ENCODE results near the gene CISD2.

CISD2 gene

GRCh38 chr4:102824398-102824797 lies 44.4 kb upstream of the CISD2 start:
- H3K4me3 ChIP-seq (ENCODE audit: low read depth, low read length): peak overlapping the region; percentile 95
- peaks cover 26% of the 10 kb centered on the region for H3K79me2 ChIP-seq
- H3K36me3 ChIP-seq (ENCODE audit: control insufficient read depth, insufficient read depth, low read length): no peaks in the 10 kb centered on the region
- H2AFZ ChIP-seq: no peak overlapping the region
- H3K4me1 ChIP-seq: peaks cover 10% of the 10 kb centered on the region
- H3K27me3 ChIP-seq (ENCODE audit: control insufficient read depth, insufficient read depth, low read length): no peaks in the 10 kb centered on the region
- no peak overlapping the region for H3K27ac ChIP-seq
- peak overlapping the region; percentile 96 for H3K4me2 ChIP-seq (ENCODE audit: low read length)
- no peak for TF ChIP-seq CTCF (IDR thresholded peaks at IDR 0.05)
- no peaks in the 10 kb centered on the region for H3K9me3 ChIP-seq (ENCODE audit: control insufficient read depth, low read length)
- H3K9ac ChIP-seq: no peak overlapping the region

- H3K9me3 ChIP-seq (ENCODE audit: control insufficient read depth, low read length): no peaks in the 10 kb centered on the region
- H3K36me3 ChIP-seq (ENCODE audit: control insufficient read depth, insufficient read depth, low read length): no peaks in the 10 kb centered on the region
- TF ChIP-seq CTCF (IDR thresholded peaks at IDR 0.05): no peak
- peak overlapping the region; percentile 95 for H3K4me3 ChIP-seq (ENCODE audit: low read depth, low read length)
- H3K9ac ChIP-seq: no peak overlapping the region
- H3K27ac ChIP-seq: peak overlapping the region; percentile 100
- peaks cover 26% of the 10 kb centered on the region for H3K79me2 ChIP-seq
- peak overlapping the region; percentile 96 for H3K4me2 ChIP-seq (ENCODE audit: low read length)
- H3K4me1 ChIP-seq: peaks cover 4% of the 10 kb centered on the region
- H2AFZ ChIP-seq: no peak overlapping the region
- H3K27me3 ChIP-seq (ENCODE audit: control insufficient read depth, insufficient read depth, low read length): no peaks in the 10 kb centered on the region
These were observed 43.3 kb upstream of the CISD2 start for GRCh38 chr4:102825261-102826091.

GRCh38 chr4:102826105-102826889 lies 42.5 kb upstream of the CISD2 start:
- no peaks in the 10 kb centered on the region for H3K36me3 ChIP-seq (ENCODE audit: control insufficient read depth, insufficient read depth, low read length)
- peaks cover 26% of the 10 kb centered on the region for H3K79me2 ChIP-seq
- H3K27me3 ChIP-seq (ENCODE audit: control insufficient read depth, insufficient read depth, low read length): no peaks in the 10 kb centered on the region
- H3K4me2 ChIP-seq (ENCODE audit: low read length): peak overlapping the region; percentile 96
- H3K9me3 ChIP-seq (ENCODE audit: control insufficient read depth, low read length): no peaks in the 10 kb centered on the region
- no peak for TF ChIP-seq CTCF (IDR thresholded peaks at IDR 0.05)
- H3K4me3 ChIP-seq (ENCODE audit: low read depth, low read length): peak overlapping the region; percentile 95
- peak overlapping the region; percentile 95 for H3K9ac ChIP-seq
- peak overlapping the region; percentile 100 for H3K27ac ChIP-seq
- peaks cover 2% of the 10 kb centered on the region for H3K4me1 ChIP-seq
- H2AFZ ChIP-seq: peak overlapping the region; percentile 92

GRCh38 chr4:102826890-102827673 lies 41.7 kb upstream of the CISD2 start, which contains the start of gene UBE2D3:
Gene UBE2D3, minus strand, starts transcription at chr4:102827551. Its CDS starts 1,043 bp downstream, at chr4:102826508.
- Histone ChIP-seq H3K79me2 (peaks cover 26% of the 10 kb centered on the region), H3K4me2 (ENCODE audit: low read length) (peak within 1 kb of the TSS; percentile 96), H3K36me3 (ENCODE audit: control insufficient read depth, insufficient read depth, low read length) (no peaks in the 10 kb centered on the region), H2AFZ (peak within 1 kb of the TSS; percentile 92), H3K4me1 (peaks cover 2% of the 10 kb centered on the region), H3K9ac (peak within 1 kb of the TSS; percentile 95), H3K27ac (peak within 1 kb of the TSS; percentile 100), H3K9me3 (ENCODE audit: control insufficient read depth, low read length) (no peaks in the 10 kb centered on the region), H3K27me3 (ENCODE audit: control insufficient read depth, insufficient read depth, low read length) (no peaks in the 10 kb centered on the region), H3K4me3 (ENCODE audit: low read depth, low read length) (peak within 1 kb of the TSS; percentile 95)
- TF ChIP-seq CTCF (IDR thresholded peaks at IDR 0.05): no peak
